ENCODE data around the gene RPL18A.

RPL18A gene

DNA sequence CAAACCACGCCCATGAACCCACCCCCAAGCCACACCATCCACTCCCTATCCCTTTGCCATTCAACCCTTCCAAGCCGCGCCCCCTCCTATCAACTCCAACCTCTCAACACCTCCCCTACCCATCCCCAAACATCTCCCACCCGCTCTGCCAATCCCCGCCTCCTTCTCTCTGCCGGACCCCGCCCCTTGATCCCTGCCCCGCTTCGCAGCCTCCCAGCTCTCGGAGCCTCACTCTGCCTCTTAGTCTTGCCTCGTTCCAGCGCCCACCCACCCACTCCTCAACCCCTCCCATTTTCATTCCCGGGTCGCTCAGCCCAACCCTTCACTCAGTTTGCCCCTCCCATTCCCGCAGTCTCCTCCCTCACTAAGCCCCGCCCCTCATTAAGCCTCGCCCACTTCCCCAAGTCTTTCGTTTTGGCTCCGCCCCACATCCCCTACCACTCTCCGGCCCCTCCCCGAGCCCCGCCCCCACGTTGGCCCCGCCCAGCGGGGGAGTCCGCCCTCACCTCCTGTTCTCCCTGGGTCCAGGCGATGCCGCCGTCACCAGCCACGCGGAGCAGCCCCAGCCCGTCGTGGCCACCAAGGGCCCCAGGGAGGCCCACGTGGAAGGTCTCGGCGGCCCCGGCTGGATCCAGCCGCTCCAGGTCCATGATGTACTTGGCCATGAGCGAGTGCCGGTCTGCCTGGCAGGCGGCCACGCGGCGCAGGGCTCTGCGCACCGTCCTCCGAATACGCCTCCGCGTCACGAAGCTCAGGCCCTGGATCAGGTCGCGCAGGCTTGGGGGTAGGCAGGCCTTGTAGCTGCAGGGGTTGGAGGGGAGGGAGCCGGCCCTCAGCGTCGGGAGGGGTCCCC lies 17.7 kb upstream of the RPL18A start:
- DNase-seq (ENCODE audit: low spot score), result no peak

DNA sequence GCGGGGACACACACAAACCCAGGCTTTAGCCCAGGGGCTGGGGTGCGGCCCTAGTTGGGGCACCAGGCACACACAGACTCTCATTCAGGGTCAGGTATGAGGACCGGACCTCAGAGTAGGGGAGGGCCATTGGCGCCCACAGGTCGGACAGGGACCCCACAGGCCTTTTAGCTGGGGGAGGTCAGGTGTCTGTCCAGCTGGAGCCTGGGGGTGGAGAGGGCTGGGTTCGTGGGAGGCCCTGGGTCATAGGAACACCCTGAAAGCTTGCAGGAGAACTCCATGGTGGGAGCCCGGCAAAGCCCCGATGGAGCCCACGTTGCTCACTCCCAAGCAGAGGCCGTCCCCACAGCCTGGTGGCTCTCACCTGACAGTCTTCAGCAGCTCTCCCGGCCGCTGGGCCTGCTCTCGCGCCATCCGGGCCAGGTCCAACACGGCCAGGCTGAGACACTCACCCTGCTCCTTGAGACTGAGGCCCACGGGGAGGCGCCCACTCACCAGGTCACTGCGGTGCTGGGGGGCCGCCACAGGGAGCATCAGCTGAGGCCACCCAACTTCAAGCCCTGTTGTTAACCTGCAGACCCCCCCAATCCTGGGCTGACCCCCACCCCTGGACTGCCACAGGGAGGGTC lies 16.9 kb upstream of the RPL18A start:
- no peak for DNase-seq (ENCODE audit: low spot score)

- no peak for DNase-seq (ENCODE audit: low spot score)
Measured at GRCh38 chr19:17843292-17843827, 16.4 kb upstream of the RPL18A start.

GRCh38 chr19:17843908-17844490 lies 15.7 kb upstream of the RPL18A start:
- no peak for DNase-seq (ENCODE audit: low spot score)

- no peak for DNase-seq (ENCODE audit: low spot score)
Measured at GRCh38 chr19:17846146-17846545, 13.6 kb upstream of the RPL18A start.

GRCh38 chr19:17847538-17848366 lies 12.0 kb upstream of the RPL18A start, which contains the start of gene JAK3:
Gene JAK3, minus strand, starts transcription at chr19:17847982. Its CDS starts 3,565 bp downstream, at chr19:17844417.
- DNase-seq (ENCODE audit: low spot score), result peak; percentile 19

DNA sequence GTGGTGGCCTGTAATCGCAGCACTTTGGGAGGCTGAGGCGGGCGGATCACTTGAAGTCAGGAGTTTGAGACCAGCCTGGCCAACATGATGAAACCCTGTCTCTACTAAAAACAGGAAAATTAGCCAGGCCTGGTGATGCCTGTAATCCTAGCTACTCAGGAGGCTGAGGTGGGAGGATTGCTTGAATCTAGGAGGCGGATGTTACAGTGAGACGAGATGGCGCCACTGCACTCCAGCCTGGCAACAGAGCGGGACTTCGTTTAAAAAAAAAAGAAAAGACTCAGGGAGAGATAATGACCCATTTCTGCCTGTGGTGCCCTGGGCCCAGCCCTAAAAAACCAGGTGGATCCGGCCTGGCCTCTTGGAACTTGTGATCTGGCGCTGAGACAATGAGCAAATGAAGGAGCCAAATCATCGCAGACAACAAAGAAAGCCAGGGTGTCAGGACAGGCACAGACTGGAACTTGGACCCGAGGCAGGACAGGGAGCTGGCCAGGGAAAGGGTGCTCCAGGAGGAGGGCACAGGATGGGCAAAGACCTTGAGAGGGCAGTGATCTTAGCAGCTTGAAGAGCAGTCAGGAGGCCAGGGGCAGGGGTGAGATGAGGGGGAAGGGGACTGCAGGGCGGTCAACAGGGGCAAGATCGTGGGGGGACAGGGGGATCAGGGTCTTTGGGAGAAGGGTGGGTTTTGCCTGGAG lies 11.0 kb upstream of the RPL18A start:
- no peak for DNase-seq (ENCODE audit: low spot score)

- no peak for DNase-seq (ENCODE audit: low spot score)
Measured at GRCh38 chr19:17854061-17854460, 5.6 kb upstream of the RPL18A start.

- peak; percentile 58 for DNase-seq (ENCODE audit: low spot score)
Measured at GRCh38 chr19:17855280-17856152, 4.2 kb upstream of the RPL18A start.

GRCh38 chr19:17860331-17860992 lies 752 bp downstream of the RPL18A start:
- no peak for DNase-seq (ENCODE audit: low spot score)

- DNase-seq (ENCODE audit: low spot score), result no peak
Measured at GRCh38 chr19:17860993-17861360, 1.3 kb downstream of the RPL18A start.

- DNase-seq (ENCODE audit: low spot score), result no peak
Measured at GRCh38 chr19:17861542-17862402, 2.1 kb downstream of the RPL18A start.

DNA sequence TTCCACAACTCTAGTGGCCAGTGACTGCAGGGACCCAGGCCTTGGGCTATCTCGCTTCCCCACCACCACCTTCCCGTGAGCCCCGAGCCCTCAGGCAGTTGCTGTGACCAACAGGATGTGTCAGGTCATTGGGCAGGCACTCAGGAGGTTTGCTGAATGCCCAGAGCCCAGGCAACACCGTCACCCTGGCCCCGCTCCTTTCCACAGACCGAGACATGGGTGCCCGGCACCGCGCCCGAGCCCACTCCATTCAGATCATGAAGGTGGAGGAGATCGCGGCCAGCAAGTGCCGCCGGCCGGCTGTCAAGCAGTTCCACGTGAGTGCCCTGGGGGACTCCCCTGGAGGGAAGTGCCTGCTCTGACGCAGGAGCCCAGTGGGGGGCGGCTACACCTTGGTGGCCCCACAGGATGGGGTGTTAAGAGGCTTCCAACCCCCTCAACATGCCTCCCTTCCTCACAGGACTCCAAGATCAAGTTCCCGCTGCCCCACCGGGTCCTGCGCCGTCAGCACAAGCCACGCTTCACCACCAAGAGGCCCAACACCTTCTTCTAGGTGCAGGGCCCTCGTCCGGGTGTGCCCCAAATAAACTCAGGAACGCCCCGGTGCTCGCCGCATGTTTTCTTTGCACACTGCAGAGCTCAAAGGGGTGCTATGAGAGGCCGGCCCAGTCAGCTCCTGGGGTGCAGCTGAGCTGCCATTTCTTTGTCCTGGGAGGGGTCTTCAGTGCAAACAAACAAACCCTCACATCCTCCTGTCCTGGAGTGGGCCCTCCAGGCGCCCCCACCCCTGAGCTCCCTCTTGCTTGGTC lies 3.2 kb downstream of the RPL18A start:
- no peak for DNase-seq (ENCODE audit: low spot score)

GRCh38 chr19:17863520-17864182 lies 3.9 kb downstream of the RPL18A start:
- DNase-seq (ENCODE audit: low spot score), result no peak

DNA sequence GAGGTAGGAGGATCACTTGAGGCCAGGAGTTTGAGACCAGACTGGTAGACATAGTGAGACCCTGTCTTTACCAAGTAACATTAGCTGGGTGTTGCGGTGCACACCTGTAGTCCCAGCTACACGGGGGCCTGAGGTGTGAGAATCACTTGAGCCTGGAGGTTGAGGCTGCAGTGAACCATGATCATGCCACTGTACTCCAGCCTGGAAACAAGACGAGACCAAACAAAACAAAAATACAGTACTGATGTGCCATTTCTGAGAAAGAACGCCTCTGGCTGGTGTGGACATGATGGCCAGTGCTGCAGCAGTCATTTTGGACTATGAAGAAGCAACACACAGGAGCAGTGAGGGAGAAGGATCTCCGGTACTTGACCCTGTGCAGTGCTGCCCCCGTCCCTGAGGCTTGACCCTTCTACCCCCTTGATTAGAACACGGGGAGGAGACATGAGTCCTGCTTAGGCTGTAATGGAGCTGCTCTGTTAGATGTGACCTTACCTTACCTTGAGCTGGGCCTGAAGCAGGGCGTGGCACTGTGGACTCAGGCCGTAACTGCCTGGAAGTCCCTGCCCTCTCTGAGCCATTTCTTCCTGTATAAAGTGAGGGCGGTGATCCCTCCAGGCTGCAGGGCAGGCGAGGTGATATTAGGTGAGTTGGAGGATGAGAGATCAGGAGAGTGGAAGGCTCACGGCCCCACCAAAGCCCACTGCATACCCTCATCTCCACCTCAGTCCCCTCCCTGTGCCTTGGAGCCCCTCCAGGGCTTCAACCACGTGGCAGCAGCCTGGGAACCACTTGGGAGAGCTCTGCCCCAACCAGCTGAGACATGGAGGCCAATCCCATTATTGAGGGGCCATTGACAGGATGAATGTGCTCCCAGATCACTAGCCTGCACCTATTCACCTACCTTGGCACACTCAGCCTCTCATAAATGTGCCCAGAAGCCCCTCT lies 5.9 kb downstream of the RPL18A start:
- DNase-seq (ENCODE audit: low spot score), result no peak

DNA sequence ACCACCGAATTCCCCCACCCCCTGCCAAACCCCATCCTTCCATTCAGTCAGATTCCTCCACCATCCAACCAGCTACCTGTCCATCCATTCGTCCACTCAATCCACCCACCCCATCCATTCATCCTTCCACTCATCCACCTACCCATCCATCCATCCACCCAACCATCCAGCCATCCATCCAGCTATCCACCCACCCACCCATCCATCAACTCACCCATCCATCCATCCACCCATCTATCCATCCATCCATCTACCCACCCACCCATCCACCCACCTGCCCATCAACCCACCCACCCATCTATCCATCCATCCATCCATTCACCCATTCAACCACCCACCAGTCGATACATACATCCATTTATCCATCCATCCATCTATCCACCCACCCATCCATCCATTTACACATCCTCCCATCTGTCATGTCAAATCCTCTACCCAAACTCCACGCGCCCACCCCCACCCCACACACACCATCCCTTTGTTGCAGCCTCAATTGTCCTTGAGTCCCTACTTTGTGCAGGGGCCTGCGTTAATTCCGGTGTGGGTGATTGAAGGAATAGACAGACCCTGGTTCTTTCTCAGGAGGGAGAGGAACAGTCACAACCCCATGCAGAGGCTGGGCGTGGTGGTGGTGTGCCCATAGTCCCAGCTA lies 6.7 kb downstream of the RPL18A start:
- DNase-seq (ENCODE audit: low spot score), result no peak

Measured in globus pallidus (tissue), 1 donor.